ENCODE data around the gene KRT222. TPM values are rescaled to one million over a fixed set of nuclear protein-coding genes. Genes with fewer than 3 reads are reported as not detected.
A peak's percentile ranks its signal among the peaks of the same experiment; 100 is the strongest.

Gene KRT222
- total and polyA plus RNA-seq, 8 donors, result 0.21 to 0.61 (median 0.38) TPM; not detected in 1

GRCh38 chr17:40648384-40648968, 16.5 kb downstream of the KRT222 start:
- Histone ChIP-seq H3K27ac (peak overlapping the region; percentile 98 to 99), H3K9me3 (no peaks in the 10 kb centered on the region), H3K4me3 (peak overlapping the region; percentile 71 to 72), H3K4me1 (peaks cover 8 to 36% of the 10 kb centered on the region in 2 donors), H3K27me3 (no peaks in the 10 kb centered on the region), H3K36me3 (peaks cover 0 to 13% of the 10 kb centered on the region in 2 donors)
- no peak for DNase-seq
- TF ChIP-seq, protein P1, sequence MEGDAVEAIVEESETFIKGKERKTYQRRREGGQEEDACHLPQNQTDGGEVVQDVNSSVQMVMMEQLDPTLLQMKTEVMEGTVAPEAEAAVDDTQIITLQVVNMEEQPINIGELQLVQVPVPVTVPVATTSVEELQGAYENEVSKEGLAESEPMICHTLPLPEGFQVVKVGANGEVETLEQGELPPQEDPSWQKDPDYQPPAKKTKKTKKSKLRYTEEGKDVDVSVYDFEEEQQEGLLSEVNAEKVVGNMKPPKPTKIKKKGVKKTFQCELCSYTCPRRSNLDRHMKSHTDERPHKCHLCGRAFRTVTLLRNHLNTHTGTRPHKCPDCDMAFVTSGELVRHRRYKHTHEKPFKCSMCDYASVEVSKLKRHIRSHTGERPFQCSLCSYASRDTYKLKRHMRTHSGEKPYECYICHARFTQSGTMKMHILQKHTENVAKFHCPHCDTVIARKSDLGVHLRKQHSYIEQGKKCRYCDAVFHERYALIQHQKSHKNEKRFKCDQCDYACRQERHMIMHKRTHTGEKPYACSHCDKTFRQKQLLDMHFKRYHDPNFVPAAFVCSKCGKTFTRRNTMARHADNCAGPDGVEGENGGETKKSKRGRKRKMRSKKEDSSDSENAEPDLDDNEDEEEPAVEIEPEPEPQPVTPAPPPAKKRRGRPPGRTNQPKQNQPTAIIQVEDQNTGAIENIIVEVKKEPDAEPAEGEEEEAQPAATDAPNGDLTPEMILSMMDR (IDR thresholded peaks at IDR 0.05), result no peak
- peak; percentile 60 for ATAC-seq
- intact Hi-C loops (cut with DNase I), result no loop called here

- peaks cover 0 to 18% of the 10 kb centered on the region in 2 donors for H3K36me3 ChIP-seq
- intact Hi-C loops (cut with DNase I), result no loop called here
- H3K4me3 ChIP-seq, result peak within 1 kb of the TSS; percentile 71 to 72
- H3K9me3 ChIP-seq, result no peaks in the 10 kb centered on the region
- peak within 1 kb of the TSS; percentile 98 to 99 for H3K27ac ChIP-seq
- TF ChIP-seq, protein P1 (IDR thresholded peaks at IDR 0.05), result no peak
- H3K27me3 ChIP-seq, result no peaks in the 10 kb centered on the region
- ATAC-seq, result peak; percentile 91
- DNase-seq, result peak; percentile 72 to 93 (median 82)
- peaks cover 8 to 36% of the 10 kb centered on the region in 2 donors for H3K4me1 ChIP-seq
Observed at GRCh38 chr17:40647624-40648383, 17.2 kb downstream of the KRT222 start, which contains the start of gene SMARCE1. Gene SMARCE1 (minus strand): TSS chr17:40647818. CDS start chr17:40645802, 2,016 bp downstream.

GRCh38 chr17:40646791-40647623, 18.0 kb downstream of the KRT222 start:
- Histone ChIP-seq H3K9me3 (no peaks in the 10 kb centered on the region), H3K36me3 (peaks cover 0 to 26% of the 10 kb centered on the region in 2 donors), H3K27ac (peak overlapping the region; percentile 98 to 99), H3K27me3 (no peaks in the 10 kb centered on the region), H3K4me3 (peak overlapping the region; percentile 71 to 72), H3K4me1 (peaks cover 8 to 36% of the 10 kb centered on the region in 2 donors)
- peak in 2 of 4 donors; percentile 32 to 33 for DNase-seq
- peak; percentile 19 for ATAC-seq
- TF ChIP-seq, protein P1 (IDR thresholded peaks at IDR 0.05), result no peak
- intact Hi-C loops (cut with DNase I), result no loop called here

DNA sequence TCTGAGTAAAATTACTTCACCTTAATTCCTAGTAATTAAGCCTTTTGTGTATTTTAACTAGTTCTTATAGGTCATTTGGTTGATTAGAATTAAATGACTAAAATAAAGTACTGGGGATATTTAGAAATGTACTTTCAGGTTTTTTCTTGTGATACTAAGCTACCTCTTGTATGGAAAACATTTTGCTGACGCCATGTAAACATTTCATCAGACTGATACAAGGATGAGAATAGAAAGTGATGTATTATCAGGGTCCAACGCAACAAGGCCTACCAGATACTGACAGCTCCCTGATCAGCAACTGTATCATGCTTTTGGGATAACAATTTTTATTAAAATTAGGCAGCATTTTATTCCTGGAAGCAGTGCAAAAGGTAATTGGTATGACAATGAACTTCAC, 19.0 kb downstream of the KRT222 start:
- Histone ChIP-seq H3K27me3 (no peaks in the 10 kb centered on the region), H3K9me3 (no peaks in the 10 kb centered on the region), H3K4me1 (peaks cover 8 to 36% of the 10 kb centered on the region in 2 donors), H3K27ac (no peak overlapping the region), H3K36me3 (peaks cover 0 to 37% of the 10 kb centered on the region in 2 donors), H3K4me3 (peak overlapping the region in 1 of 2 donors; percentile 71)
- ATAC-seq (no peak), DNase-seq (no peak)
- TF ChIP-seq, protein P1 (IDR thresholded peaks at IDR 0.05), result no peak
- intact Hi-C loops (cut with DNase I), result no loop called here
